ENCODE measurements around the gene SEC14L1.

GRCh38 chr17:77117415-77117814 lies 23.4 kb upstream of the SEC14L1 start:
- TF ChIP-seq CTCF (IDR thresholded peaks at IDR 0.05; ENCODE audit: insufficient read depth, low read depth, low read length) (no peak), EZH2 (IDR thresholded peaks at IDR 0.05; ENCODE audit: insufficient read depth, low read length) (no peak)
